Ascending aorta (tissue), 2 donors: ENCODE data around the gene DNAJC5. TPM values are rescaled to one million over a fixed set of nuclear protein-coding genes. Genes with fewer than 3 reads are reported as not detected.
"Not testable (repeated sequence)": the region's sequence is repeated elsewhere in the genome, so short reads cannot be mapped to it uniquely, and the experiment has no call there.

ENCODE experiments used
- DNase-seq, 2 donors: peaks; one replicate each; pipeline ENCODE4 v3.0.0-alpha.2; 2019; ENCODE audit warnings: low spot score in 2 of 2
- H3K27ac ChIP-seq, 2 donors: fragments of 200-600 bp; sonication (generic); one replicate each; pipeline ENCODE4 v1.5.1; 2016 to 2017; ENCODE audit warnings: mild to moderate bottlenecking in 1 of 2
- H3K27me3 ChIP-seq: fragments of 200-600 bp; sonication (generic); one replicate; pipeline ENCODE4 v1.5.1; 2017
- H3K36me3 ChIP-seq, 2 donors: fragments of 200-600 bp; sonication (generic); one replicate each; pipeline ENCODE4 v1.5.1; 2016
- H3K4me1 ChIP-seq, 2 donors: fragments of 200-600 bp; sonication (generic); one replicate each; pipeline ENCODE4 v1.5.1; 2016 to 2017; ENCODE audit warnings: mild to moderate bottlenecking in 1 of 2
- H3K4me3 ChIP-seq, 2 donors: fragments of 200-600 bp; sonication (generic); one replicate each; pipeline ENCODE4 v1.5.1; 2016 to 2017; ENCODE audit warnings: mild to moderate bottlenecking in 1 of 2
- H3K9me3 ChIP-seq, 2 donors: fragments of 200-600 bp; sonication (generic); one replicate each; pipeline ENCODE4 v1.5.1; 2016
- intact Hi-C: fragments of 100-400 bp; cut with DNase I; formaldehyde crosslinking; loops from one replicate; pipeline ENCODE4 v1.15.1; 2023
- total RNA-seq: library from RNA; depleted of rRNA; stranded (reverse); fragments of >200 nt; gene quantifications from one replicate; pipeline ENCODE4 v1.1.0, GENCODE V29; 2016
- TF ChIP-seq, protein P1 (sequence below), 3 experiments: fragments of 200-600 bp in 2 of 3; fragments of 450-650 bp in 1 of 3; sonication (generic) in 2 of 3; IDR thresholded peaks; one replicate each; pipeline ENCODE4 v1.5.1; 2016 to 2019; ENCODE audit warnings: antibody characterized with exemption in 3 of 3, mild to moderate bottlenecking in 1 of 3, moderate library complexity in 1 of 3

DNAJC5 gene
- total RNA-seq, 1 donor from 2014 or later = 42.9 TPM

DNA sequence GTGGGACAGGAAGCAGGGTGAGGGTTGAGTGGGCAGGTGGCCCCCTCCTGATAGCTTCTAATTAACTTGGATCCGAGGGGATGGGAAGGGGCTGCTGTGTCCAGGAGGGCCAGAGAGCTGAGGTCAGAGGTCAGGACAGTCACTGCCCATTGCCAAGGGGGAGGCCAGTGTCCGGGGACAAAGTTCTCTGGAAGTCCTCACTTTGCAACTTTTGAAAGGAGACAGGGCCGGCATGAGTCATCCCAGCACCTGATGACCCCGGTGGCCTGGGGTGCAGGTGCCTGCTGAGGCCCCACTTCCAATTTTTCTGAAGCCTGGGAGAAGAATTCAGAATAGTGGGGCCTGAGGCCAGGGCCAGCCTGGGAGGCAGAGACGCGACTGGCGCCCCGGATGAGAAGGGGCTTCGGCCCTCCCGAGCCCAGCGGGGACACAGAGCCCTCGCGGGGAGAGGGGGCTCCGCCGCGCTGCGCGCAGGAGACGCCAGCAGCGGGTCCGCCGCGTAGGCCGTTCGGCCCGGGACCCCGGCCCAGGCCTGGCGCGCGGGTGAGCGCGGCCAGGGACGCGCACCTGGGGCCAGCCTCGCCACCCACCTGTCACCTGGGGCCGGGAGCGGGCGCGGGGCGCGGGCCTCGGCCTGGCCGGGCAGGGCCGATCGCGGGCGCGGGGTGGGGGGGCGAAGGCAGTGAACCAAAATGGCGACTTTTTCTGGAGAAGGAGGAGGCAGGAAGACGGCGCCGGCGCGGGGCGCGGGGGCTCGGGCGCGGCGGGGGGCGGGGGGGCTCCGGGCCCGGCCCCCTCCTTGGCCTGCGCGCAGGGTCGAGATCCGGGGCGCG lies 74.2 kb downstream of the DNAJC5 start:
- Histone ChIP-seq H3K27ac (peak overlapping the region; percentile 70 to 79), H3K27me3 (no peaks in the 10 kb centered on the region), H3K36me3 (peaks cover 6 to 11% of the 10 kb centered on the region in 2 donors), H3K4me3 (peak overlapping the region; percentile 70 to 84), H3K9me3 (no peaks in the 10 kb centered on the region), H3K4me1 (peaks cover 14 to 16% of the 10 kb centered on the region in 2 donors)
- peak in 1 of 2 donors; percentile 62 for DNase-seq
- TF ChIP-seq, protein P1, sequence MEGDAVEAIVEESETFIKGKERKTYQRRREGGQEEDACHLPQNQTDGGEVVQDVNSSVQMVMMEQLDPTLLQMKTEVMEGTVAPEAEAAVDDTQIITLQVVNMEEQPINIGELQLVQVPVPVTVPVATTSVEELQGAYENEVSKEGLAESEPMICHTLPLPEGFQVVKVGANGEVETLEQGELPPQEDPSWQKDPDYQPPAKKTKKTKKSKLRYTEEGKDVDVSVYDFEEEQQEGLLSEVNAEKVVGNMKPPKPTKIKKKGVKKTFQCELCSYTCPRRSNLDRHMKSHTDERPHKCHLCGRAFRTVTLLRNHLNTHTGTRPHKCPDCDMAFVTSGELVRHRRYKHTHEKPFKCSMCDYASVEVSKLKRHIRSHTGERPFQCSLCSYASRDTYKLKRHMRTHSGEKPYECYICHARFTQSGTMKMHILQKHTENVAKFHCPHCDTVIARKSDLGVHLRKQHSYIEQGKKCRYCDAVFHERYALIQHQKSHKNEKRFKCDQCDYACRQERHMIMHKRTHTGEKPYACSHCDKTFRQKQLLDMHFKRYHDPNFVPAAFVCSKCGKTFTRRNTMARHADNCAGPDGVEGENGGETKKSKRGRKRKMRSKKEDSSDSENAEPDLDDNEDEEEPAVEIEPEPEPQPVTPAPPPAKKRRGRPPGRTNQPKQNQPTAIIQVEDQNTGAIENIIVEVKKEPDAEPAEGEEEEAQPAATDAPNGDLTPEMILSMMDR (IDR thresholded peaks at IDR 0.05) = no peak
- intact Hi-C loops = no loop called here

DNA sequence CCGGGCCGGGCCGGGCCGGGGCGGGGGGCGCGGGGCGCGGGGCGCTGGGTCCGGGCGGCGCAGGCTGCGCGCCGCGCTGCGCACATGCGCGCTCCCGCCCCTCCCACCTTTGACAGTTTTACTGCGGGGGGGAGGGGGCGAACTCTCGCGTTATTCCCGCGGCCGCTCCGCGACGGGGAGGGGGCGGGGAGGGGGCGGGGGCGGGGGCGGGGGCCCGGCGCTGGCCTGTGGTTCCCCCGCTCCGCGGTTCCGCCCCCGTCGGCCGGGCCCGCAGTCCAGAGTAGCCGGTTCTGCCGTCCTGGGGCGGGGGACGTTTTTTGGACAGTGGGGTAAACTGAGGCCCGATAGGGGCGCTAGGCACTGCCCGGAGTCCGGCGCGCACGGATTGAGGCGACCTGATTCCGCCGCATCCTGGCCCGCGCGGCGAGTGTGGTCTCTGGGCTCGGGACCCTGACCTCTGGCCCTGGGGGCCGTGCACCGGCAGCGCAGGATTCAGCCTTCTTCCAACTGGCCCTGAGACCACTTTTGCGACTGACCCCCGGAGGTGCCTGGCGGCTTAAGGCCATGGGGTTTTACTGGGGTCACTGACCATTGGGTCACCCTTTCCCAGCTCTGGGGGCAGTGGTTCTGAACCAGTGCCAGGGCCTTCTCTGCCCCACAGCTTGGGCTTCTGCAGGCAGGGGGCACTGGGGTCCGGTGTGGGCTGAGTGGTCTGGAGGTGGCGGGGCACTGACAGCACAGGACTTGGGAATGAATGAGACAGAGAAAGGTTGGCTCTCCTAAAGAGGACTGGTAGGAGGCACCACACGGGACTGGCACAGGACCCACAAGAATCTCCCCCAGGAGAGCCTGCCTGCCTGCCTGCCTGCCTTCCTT lies 75.2 kb downstream of the DNAJC5 start, which contains the start of gene ZNF512B:
TSS of gene ZNF512B (minus strand) at position 93 of the 876 bp plus-strand sequence. CDS start 1,980 bp downstream, outside the sequence.
- TF ChIP-seq, protein P1 (IDR thresholded peaks at IDR 0.05) = no peak
- Histone ChIP-seq H3K36me3 (peaks cover 6 to 11% of the 10 kb centered on the region in 2 donors), H3K9me3 (no peaks in the 10 kb centered on the region), H3K27ac (peak within 1 kb of the TSS; percentile 70 to 79), H3K27me3 (no peaks in the 10 kb centered on the region), H3K4me1 (peaks cover 16% of the 10 kb centered on the region in 2 donors), H3K4me3 (peak within 1 kb of the TSS; percentile 70 to 84)
- DNase-seq = peak in 1 of 2 donors; percentile 75
- intact Hi-C loops = loop anchor here (5.0 to 10.0 kb wide), 3 partner anchors 63 to 755 kb away; partner anchors contain the start of genes GMEB2 and YTHDF1

DNA sequence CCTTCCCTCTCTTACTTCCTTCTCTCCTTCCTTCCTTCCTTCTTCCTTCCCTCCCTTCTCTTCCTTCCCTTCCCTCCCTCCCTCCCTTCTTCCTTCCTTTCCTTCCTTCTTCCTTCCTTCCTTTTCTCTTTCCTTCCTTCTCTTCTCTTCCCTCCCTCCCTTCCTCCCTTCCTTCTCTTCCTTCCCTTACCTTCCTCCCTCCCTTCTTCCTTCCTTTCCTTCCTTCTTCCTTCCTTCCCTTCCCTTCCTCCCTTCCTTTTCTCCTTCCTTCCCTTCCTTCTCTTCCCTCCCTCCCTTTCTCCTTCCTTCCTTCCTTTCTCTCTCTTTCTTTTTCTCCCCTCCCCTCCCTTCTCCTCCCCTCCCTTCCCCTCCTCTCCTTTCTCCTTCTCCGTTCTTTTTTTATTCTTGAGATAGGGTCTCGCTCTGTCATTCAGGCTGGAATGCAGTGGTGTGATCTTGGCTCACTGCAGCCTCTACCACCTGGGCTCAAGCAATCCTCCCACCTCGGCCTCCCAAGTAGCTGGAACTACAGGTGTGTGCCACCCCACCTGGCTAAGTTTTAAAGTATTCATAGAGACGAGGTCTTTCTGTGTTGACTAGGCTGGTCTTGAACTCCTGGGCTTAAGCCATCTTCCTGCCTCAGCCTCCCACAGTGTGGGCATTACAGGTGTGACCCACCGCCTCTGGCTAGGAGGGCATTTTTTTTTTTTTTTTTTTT lies 75.9 kb downstream of the DNAJC5 start:
- Histone ChIP-seq H3K9me3 (no peaks in the 10 kb centered on the region), H3K27ac (no peak overlapping the region), H3K36me3 (peaks cover 6 to 11% of the 10 kb centered on the region in 2 donors), H3K27me3 (no peaks in the 10 kb centered on the region), H3K4me1 (peaks cover 16% of the 10 kb centered on the region in 2 donors), H3K4me3 (peak overlapping the region in 1 of 2 donors; percentile 70)
- TF ChIP-seq, protein P1 (IDR thresholded peaks at IDR 0.05) = no peak
- intact Hi-C loops = loop anchor here (5.0 to 10.0 kb wide), 3 partner anchors 64 to 756 kb away; partner anchors contain the start of genes GMEB2 and YTHDF1
- no peak for DNase-seq

DNA sequence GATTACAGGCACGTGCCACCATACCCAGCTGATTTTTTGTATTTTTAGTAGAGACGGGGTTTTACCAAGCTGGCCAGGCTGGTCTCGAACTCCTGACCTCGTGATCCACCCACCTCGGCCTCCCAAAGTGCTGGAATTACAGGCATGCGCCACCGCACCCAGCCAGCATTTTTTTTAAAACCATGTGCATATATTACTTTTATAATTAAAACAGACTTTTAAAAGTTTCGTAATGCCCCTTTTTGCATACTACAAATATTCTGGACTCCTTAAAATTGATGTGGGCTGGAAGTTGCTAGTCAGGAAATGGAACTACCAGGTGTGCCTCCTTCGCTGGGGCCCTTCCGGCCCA lies 77.0 kb downstream of the DNAJC5 start:
- not testable (repeated sequence) for H3K9me3 ChIP-seq, DNase-seq, H3K27me3 ChIP-seq, H3K36me3 ChIP-seq, H3K27ac ChIP-seq, H3K4me3 ChIP-seq
- intact Hi-C loops = loop anchor here (2.0 to 10.0 kb wide), 4 partner anchors 65 to 757 kb away; partner anchors contain the start of genes GMEB2 and YTHDF1
- H3K4me1 ChIP-seq = peaks cover 16% of the 10 kb centered on the region in 2 donors

DNA sequence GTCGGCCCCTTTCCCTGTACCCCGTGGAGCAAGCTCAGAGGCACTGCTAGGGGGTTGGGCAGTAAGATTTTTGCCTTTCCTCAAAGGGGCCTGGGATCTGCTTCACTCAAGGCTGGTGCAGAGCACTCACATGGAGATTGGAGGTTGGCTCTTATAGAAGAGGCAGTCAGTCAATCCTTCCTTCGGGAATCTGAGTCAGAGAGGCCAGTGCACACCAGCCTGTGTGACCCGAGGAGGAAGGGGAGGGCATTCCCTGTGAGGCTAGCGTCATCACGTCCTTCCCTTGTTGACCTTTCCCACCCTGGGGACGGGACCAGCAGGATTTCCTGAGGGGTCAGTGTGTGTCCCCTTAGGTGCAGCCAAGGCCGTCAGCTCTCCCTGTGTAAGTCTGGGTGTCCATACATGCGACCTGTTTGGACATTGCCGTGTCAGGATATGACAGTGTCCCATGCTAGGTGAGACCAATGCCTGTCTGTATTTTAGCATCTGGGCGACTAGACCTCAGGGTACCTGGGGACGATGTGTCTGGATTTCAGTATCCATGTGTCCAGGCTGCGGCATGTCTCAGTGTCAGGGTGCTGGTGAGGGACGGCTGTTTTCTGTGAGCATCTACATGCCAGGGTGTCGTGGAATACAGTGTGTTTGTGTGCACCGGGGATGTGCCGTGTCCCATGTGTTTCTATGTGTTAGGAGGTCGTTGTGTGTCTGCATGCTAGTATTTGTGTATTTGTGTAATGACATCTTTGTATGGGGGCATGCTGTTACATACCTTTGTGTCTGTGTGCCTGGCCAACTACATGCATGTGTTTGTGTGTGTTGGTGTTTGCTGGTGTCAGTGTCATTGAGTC lies 77.6 kb downstream of the DNAJC5 start:
- Histone ChIP-seq H3K4me3 (no peak overlapping the region), H3K27ac (no peak overlapping the region), H3K36me3 (peaks cover 0 to 2% of the 10 kb centered on the region in 2 donors), H3K27me3 (no peaks in the 10 kb centered on the region), H3K4me1 (peaks cover 16% of the 10 kb centered on the region in 2 donors), H3K9me3 (no peaks in the 10 kb centered on the region)
- DNase-seq = no peak
- TF ChIP-seq, protein P1 (IDR thresholded peaks at IDR 0.05) = no peak
- intact Hi-C loops = loop anchor here (1.0 to 10.0 kb wide), 5 partner anchors 65 to 758 kb away; partner anchors contain the start of genes GMEB2 and YTHDF1
